Measurements from ENCODE around the gene TSHZ2.

DNA sequence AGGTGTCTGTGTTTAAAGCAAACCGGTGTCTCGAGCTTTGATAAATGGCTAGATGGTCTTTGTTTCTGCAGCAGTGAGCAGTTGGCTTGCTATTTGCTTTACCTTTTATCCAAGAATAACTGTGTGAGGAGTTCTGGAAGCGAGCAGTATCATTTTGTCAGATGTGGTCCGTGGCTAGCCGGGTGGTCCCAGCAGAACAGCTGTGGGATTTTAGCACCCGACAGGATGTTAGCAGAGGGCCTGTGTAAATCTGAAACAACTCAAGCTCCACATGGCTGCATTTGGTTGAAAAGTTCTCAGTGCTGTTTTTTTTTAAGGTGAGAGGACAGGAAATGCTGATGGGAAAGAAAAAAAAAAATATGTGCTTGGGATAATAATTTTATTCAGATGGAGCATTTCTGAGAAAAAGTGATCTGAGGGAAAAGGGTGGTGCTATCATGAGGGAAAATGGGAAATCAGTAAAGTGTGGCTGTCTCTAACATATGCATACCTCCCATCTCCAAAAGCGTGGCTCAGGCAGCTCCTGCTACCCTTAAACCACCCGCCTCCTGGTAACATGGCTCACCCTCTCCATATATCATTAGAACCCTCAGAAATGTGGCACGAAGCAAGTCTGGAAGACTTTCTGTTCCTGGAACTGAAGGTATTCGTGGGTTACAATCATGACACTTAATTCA lies 215.4 kb downstream of the TSHZ2 start:
- TF ChIP-seq, protein P1, sequence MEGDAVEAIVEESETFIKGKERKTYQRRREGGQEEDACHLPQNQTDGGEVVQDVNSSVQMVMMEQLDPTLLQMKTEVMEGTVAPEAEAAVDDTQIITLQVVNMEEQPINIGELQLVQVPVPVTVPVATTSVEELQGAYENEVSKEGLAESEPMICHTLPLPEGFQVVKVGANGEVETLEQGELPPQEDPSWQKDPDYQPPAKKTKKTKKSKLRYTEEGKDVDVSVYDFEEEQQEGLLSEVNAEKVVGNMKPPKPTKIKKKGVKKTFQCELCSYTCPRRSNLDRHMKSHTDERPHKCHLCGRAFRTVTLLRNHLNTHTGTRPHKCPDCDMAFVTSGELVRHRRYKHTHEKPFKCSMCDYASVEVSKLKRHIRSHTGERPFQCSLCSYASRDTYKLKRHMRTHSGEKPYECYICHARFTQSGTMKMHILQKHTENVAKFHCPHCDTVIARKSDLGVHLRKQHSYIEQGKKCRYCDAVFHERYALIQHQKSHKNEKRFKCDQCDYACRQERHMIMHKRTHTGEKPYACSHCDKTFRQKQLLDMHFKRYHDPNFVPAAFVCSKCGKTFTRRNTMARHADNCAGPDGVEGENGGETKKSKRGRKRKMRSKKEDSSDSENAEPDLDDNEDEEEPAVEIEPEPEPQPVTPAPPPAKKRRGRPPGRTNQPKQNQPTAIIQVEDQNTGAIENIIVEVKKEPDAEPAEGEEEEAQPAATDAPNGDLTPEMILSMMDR (IDR thresholded peaks at IDR 0.05; ENCODE audit: poor library complexity, severe bottlenecking), result no peak
- TF ChIP-seq EP300 (conservative IDR thresholded peaks at IDR 0.05; ENCODE audit: poor library complexity, severe bottlenecking) (no peak), EZH2 (IDR thresholded peaks at IDR 0.05; ENCODE audit: borderline replicate concordance, insufficient read depth, low read length, poor library complexity, severe bottlenecking) (no peak)
- TF ChIP-seq, protein P2, sequence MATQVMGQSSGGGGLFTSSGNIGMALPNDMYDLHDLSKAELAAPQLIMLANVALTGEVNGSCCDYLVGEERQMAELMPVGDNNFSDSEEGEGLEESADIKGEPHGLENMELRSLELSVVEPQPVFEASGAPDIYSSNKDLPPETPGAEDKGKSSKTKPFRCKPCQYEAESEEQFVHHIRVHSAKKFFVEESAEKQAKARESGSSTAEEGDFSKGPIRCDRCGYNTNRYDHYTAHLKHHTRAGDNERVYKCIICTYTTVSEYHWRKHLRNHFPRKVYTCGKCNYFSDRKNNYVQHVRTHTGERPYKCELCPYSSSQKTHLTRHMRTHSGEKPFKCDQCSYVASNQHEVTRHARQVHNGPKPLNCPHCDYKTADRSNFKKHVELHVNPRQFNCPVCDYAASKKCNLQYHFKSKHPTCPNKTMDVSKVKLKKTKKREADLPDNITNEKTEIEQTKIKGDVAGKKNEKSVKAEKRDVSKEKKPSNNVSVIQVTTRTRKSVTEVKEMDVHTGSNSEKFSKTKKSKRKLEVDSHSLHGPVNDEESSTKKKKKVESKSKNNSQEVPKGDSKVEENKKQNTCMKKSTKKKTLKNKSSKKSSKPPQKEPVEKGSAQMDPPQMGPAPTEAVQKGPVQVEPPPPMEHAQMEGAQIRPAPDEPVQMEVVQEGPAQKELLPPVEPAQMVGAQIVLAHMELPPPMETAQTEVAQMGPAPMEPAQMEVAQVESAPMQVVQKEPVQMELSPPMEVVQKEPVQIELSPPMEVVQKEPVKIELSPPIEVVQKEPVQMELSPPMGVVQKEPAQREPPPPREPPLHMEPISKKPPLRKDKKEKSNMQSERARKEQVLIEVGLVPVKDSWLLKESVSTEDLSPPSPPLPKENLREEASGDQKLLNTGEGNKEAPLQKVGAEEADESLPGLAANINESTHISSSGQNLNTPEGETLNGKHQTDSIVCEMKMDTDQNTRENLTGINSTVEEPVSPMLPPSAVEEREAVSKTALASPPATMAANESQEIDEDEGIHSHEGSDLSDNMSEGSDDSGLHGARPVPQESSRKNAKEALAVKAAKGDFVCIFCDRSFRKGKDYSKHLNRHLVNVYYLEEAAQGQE (IDR thresholded peaks at IDR 0.05; ENCODE audit: borderline replicate concordance), result no peak
